ENCODE results near the gene HMGN4. TPM values are rescaled to one million over a fixed set of nuclear protein-coding genes. Genes with fewer than 3 reads are reported as not detected.
"Not testable (repeated sequence)": the region's sequence is repeated elsewhere in the genome, so short reads cannot be mapped to it uniquely, and the experiment has no call there.

Gene HMGN4
- total RNA-seq, 1 donor from 2014 or later, result 49.4 TPM

- no peaks in the 10 kb centered on the region for H3K27me3 Mint-ChIP-seq (ENCODE audit: low read depth, unreplicated experiment)
- no peaks in the 10 kb centered on the region for H3K4me1 Mint-ChIP-seq (ENCODE audit: low read depth, unreplicated experiment)
Measured at GRCh38 chr6:26545627-26546026, 7.5 kb downstream of the HMGN4 start.

GRCh38 chr6:26547363-26547762 lies 9.2 kb downstream of the HMGN4 start:
- H3K4me3 Mint-ChIP-seq (ENCODE audit: unreplicated experiment); H3K4me1 Mint-ChIP-seq (ENCODE audit: low read depth, unreplicated experiment); H3K27me3 Mint-ChIP-seq (ENCODE audit: low read depth, unreplicated experiment); H3K27ac Mint-ChIP-seq (ENCODE audit: unreplicated experiment); H3K9me3 ChIP-seq (ENCODE audit: insufficient read depth, low read depth, low read length); H4K20me1 ChIP-seq (ENCODE audit: insufficient read depth, low read length); H3K27me3 ChIP-seq (ENCODE audit: insufficient read depth, low read length); H3K4me2 ChIP-seq (ENCODE audit: low read length); H2AFZ ChIP-seq (ENCODE audit: low read depth, low read length); H3K4me1 ChIP-seq (ENCODE audit: insufficient read depth, low read length); H3K4me3 ChIP-seq (ENCODE audit: insufficient read depth, low read depth, low read length); DNase-seq (ENCODE audit: low read depth); H3K9me3 Mint-ChIP-seq (ENCODE audit: unreplicated experiment); H3K9ac ChIP-seq (ENCODE audit: low read length); FAIRE-seq; H3K27ac ChIP-seq (ENCODE audit: low read depth, low read length): not testable (repeated sequence)
- H3K36me3 ChIP-seq (ENCODE audit: insufficient read depth, low read length), result peaks cover 15% of the 10 kb centered on the region
- H3K79me2 ChIP-seq (ENCODE audit: insufficient read depth, low read length), result peaks cover 23% of the 10 kb centered on the region
- peaks cover 13% of the 10 kb centered on the region for H3K36me3 Mint-ChIP-seq (ENCODE audit: low read depth, unreplicated experiment)

More at GRCh38 chr6:26545627-26546026, 7.5 kb downstream of the HMGN4 start:
- Histone ChIP-seq H3K27ac (ENCODE audit: low read depth, low read length) (no peak overlapping the region), H2AFZ (ENCODE audit: low read depth, low read length) (no peak overlapping the region), H3K4me2 (ENCODE audit: low read length) (no peak overlapping the region), H3K36me3 (ENCODE audit: insufficient read depth, low read length) (peaks cover 15% of the 10 kb centered on the region), H3K4me3 (ENCODE audit: insufficient read depth, low read depth, low read length) (no peak overlapping the region), H3K27me3 (ENCODE audit: insufficient read depth, low read length) (no peaks in the 10 kb centered on the region), H3K9me3 (ENCODE audit: insufficient read depth, low read depth, low read length) (no peaks in the 10 kb centered on the region), H3K79me2 (ENCODE audit: insufficient read depth, low read length) (peaks cover 40% of the 10 kb centered on the region), H4K20me1 (ENCODE audit: insufficient read depth, low read length) (peaks cover 5% of the 10 kb centered on the region), H3K4me1 (ENCODE audit: insufficient read depth, low read length) (no peaks in the 10 kb centered on the region), H3K9ac (ENCODE audit: low read length) (no peak overlapping the region)
- DNase-seq (ENCODE audit: low read depth) (no peak), FAIRE-seq (no peak)
- Mint-ChIP-seq H3K27ac (ENCODE audit: unreplicated experiment) (no peak overlapping the region), H3K9me3 (ENCODE audit: unreplicated experiment) (peaks cover 2% of the 10 kb centered on the region), H3K4me3 (ENCODE audit: unreplicated experiment) (no peak overlapping the region), H3K36me3 (ENCODE audit: low read depth, unreplicated experiment) (peaks cover 15% of the 10 kb centered on the region)
- TF ChIP-seq CTCF (IDR thresholded peaks at IDR 0.05; ENCODE audit: insufficient read depth, low read depth, low read length) (no peak), EZH2 (IDR thresholded peaks at IDR 0.05; ENCODE audit: insufficient read depth, low read length) (no peak)

GRCh38 chr6:26550250-26550993 lies 12.3 kb downstream of the HMGN4 start:
- Histone ChIP-seq H3K36me3 (ENCODE audit: insufficient read depth, low read length) (peaks cover 5% of the 10 kb centered on the region), H3K9me3 (ENCODE audit: insufficient read depth, low read depth, low read length) (no peaks in the 10 kb centered on the region), H3K9ac (ENCODE audit: low read length) (peak overlapping the region; percentile 58), H4K20me1 (ENCODE audit: insufficient read depth, low read length) (no peaks in the 10 kb centered on the region), H3K27me3 (ENCODE audit: insufficient read depth, low read length) (no peaks in the 10 kb centered on the region), H3K79me2 (ENCODE audit: insufficient read depth, low read length) (peaks cover 4% of the 10 kb centered on the region), H3K4me2 (ENCODE audit: low read length) (peak overlapping the region; percentile 82), H3K27ac (ENCODE audit: low read depth, low read length) (no peak overlapping the region), H3K4me1 (ENCODE audit: insufficient read depth, low read length) (peaks cover 3% of the 10 kb centered on the region), H3K4me3 (ENCODE audit: insufficient read depth, low read depth, low read length) (peak overlapping the region; percentile 72), H2AFZ (ENCODE audit: low read depth, low read length) (peak overlapping the region; percentile 91)
- Mint-ChIP-seq H3K4me1 (ENCODE audit: low read depth, unreplicated experiment) (no peaks in the 10 kb centered on the region), H3K4me3 (ENCODE audit: unreplicated experiment) (peak overlapping the region; percentile 81), H3K9me3 (ENCODE audit: unreplicated experiment) (no peaks in the 10 kb centered on the region), H3K36me3 (ENCODE audit: low read depth, unreplicated experiment) (peaks cover 9% of the 10 kb centered on the region), H3K27me3 (ENCODE audit: low read depth, unreplicated experiment) (no peaks in the 10 kb centered on the region), H3K27ac (ENCODE audit: unreplicated experiment) (no peak overlapping the region)
- DNase-seq (ENCODE audit: low read depth), result peak; percentile 21
- TF ChIP-seq CTCF (IDR thresholded peaks at IDR 0.05; ENCODE audit: insufficient read depth, low read depth, low read length), result no peak
- no peak for TF ChIP-seq EZH2 (IDR thresholded peaks at IDR 0.05; ENCODE audit: insufficient read depth, low read length)
- FAIRE-seq, result no peak
